HCT116 (cell line): Measurements from ENCODE around the gene CELF2.

Source experiments
- CTCF ChIP-seq, 3 experiments: fragments of 200-600 bp in 1 of 3; sonication (generic) in 1 of 3; IDR thresholded peaks in 2 of 3; conservative IDR thresholded peaks in 1 of 3; 2 replicates each; pipeline ENCODE4 v1.5.1; 2012 to 2017; ENCODE audit warnings: low read depth in 2 of 3, low read length in 2 of 3, antibody characterized with exemption in 1 of 3, borderline replicate concordance in 1 of 3, control low read depth in 1 of 3, mild to moderate bottlenecking in 1 of 3, mixed read lengths in 1 of 3, mixed run types in 1 of 3, moderate library complexity in 1 of 3; ENCODE audit not compliant: insufficient read depth in 1 of 3
- RAD21 ChIP-seq: IDR thresholded peaks from 2 replicates; pipeline ENCODE4 v1.6.1; 2012; ENCODE audit warnings: low read depth, mild to moderate bottlenecking
- REST ChIP-seq: IDR thresholded peaks from 2 replicates; pipeline ENCODE4 v1.6.1; 2012; ENCODE audit warnings: low read depth

GRCh38 chr10:11142777-11143176 is 125.1 kb downstream of the CELF2 start:
- no peak for TF ChIP-seq CTCF (IDR thresholded peaks at IDR 0.05 in 2 of 3, conservative IDR thresholded peaks at IDR 0.05 in 1 of 3; ENCODE audit: borderline replicate concordance in 1 of 3, insufficient read depth in 1 of 3, low read depth in 2 of 3, low read length in 2 of 3)
- no peak for TF ChIP-seq REST
- TF ChIP-seq RAD21, result no peak
